Hepatocyte (in vitro differentiated cells): Measurements from ENCODE around the gene SAP130. TPM values are rescaled to one million over a fixed set of nuclear protein-coding genes. Genes with fewer than 3 reads are reported as not detected.

Experiments
- DNase-seq: peaks from one replicate; pipeline ENCODE4 v3.0.0-alpha.2; 2016; ENCODE audit warnings: low spot score
- H2AFZ ChIP-seq: fragments of 200-600 bp; sonication (generic); 2 replicates; pipeline ENCODE4 v1.6.0; 2016; ENCODE audit warnings: antibody characterized with exemption, mild to moderate bottlenecking
- H3K27ac ChIP-seq: fragments of 200-600 bp; sonication (generic); 2 replicates; pipeline ENCODE4 v1.5.1; 2016; ENCODE audit warnings: mild to moderate bottlenecking
- H3K27me3 ChIP-seq: fragments of 200-600 bp; sonication (generic); 2 replicates; pipeline ENCODE4 v1.6.1; 2016
- H3K36me3 ChIP-seq: fragments of 200-600 bp; sonication (generic); replicated peaks from 2 replicates; pipeline ENCODE4 v1.5.1; 2016; ENCODE audit warnings: low read depth; ENCODE audit not compliant: insufficient read depth
- H3K4me1 ChIP-seq: fragments of 200-600 bp; sonication (generic); 2 replicates; pipeline ENCODE4 v1.5.1; 2016; ENCODE audit warnings: mild to moderate bottlenecking, moderate library complexity; ENCODE audit not compliant: insufficient read depth
- H3K4me2 ChIP-seq: fragments of 200-600 bp; sonication (generic); 2 replicates; pipeline ENCODE4 v1.6.0; 2016
- H3K4me3 ChIP-seq: fragments of 200-600 bp; sonication (generic); 2 replicates; pipeline ENCODE4 v1.5.1; 2016; ENCODE audit warnings: mild to moderate bottlenecking
- H3K79me2 ChIP-seq: fragments of 200-600 bp; sonication (generic); 2 replicates; pipeline ENCODE4 v1.6.0; 2017; ENCODE audit warnings: mild to moderate bottlenecking
- H3K9me2 ChIP-seq: fragments of 200-600 bp; sonication (generic); replicated peaks from 2 replicates; pipeline ENCODE4 v1.6.0; 2017; ENCODE audit warnings: mild to moderate bottlenecking; ENCODE audit not compliant: insufficient read depth
- H3K9me3 ChIP-seq: fragments of 200-600 bp; sonication (generic); 2 replicates; pipeline ENCODE4 v1.5.1; 2016; ENCODE audit warnings: low read depth, mild to moderate bottlenecking
- H4K20me1 ChIP-seq: fragments of 200-600 bp; sonication (generic); 2 replicates; pipeline ENCODE4 v1.6.0; 2016; ENCODE audit warnings: mild to moderate bottlenecking; ENCODE audit not compliant: insufficient read depth, poor library complexity, severe bottlenecking
- EZH2 ChIP-seq: fragments of 200-600 bp; sonication (generic); IDR thresholded peaks from 2 replicates; pipeline ENCODE4 v1.6.1; 2016; ENCODE audit warnings: antibody characterized with exemption, mild to moderate bottlenecking, borderline replicate concordance
- EZH2phosphoT487 ChIP-seq: fragments of 200-600 bp; sonication (generic); IDR thresholded peaks from one replicate; pipeline ENCODE4 v1.6.1; 2018; ENCODE audit warnings: antibody characterized with exemption, mild to moderate bottlenecking, low read depth, moderate library complexity; ENCODE audit not compliant: unreplicated experiment, severe bottlenecking
- WGBS: methylation state at CpG from one replicate; pipeline ENCODE4 v1.1.6; 2016; ENCODE audit warnings: low lambda C conversion rate; ENCODE audit errors: missing lambda C conversion rate; 5-methylcytosine and 5-hydroxymethylcytosine counted together
- polyA plus RNA-seq: library from polyadenylated mRNA; unstranded; fragments of >200 nt; fragmentation: Nextera tagmentation; extraction: Ambion mirVana; gene quantifications from 2 replicates; pipeline ENCODE4 v1.2.1, GENCODE V29; 2016
- total RNA-seq: library from RNA; depleted of rRNA; stranded (reverse); fragments of >200 nt; gene quantifications from 2 replicates; pipeline ENCODE4 v1.2.3, GENCODE V29; 2014
- TF ChIP-seq, protein P1 (sequence below): fragments of 200-600 bp; sonication (generic); IDR thresholded peaks from 2 replicates; pipeline ENCODE4 v1.5.1; 2016; ENCODE audit warnings: antibody characterized with exemption, mild to moderate bottlenecking; ENCODE audit not compliant: poor library complexity

The SAP130 gene
- total and polyA plus RNA-seq, 2 experiments from 2014 or later, result 12.6 to 12.7 TPM

DNA sequence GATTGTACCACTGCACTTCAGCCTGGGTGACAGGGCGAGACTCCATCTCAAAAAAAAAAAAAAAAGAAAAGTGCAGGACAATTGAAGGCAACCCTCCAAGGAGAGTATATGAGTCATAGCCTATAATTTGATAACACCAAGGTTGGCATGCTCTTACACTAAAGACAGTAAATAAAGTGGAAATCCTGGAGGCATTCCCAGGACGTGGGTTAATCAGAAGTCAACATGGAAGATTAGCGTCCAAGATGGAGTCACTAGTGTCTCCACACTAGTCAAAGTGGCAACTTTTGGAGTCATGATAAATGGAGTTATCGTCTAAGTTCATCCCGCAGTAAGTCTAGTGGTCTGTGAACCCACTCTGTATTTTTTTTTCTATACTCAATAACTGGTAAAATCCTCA, 41.9 kb upstream of the SAP130 start:
- no peaks in the 10 kb centered on the region for H3K36me3 ChIP-seq
- H3K27ac ChIP-seq, result no peak overlapping the region
- WGBS, result 86% methylated on average over 5 of the region's 5 CpGs
- H3K79me2 ChIP-seq, result no peaks in the 10 kb centered on the region
- no peaks in the 10 kb centered on the region for H3K4me1 ChIP-seq
- H3K4me2 ChIP-seq, result no peak overlapping the region
- no peak overlapping the region for H3K4me3 ChIP-seq
- H3K27me3 ChIP-seq, result no peaks in the 10 kb centered on the region
- DNase-seq, result no peak
- H3K9me3 ChIP-seq, result no peaks in the 10 kb centered on the region
- H3K9me2 ChIP-seq, result no peaks in the 10 kb centered on the region
- TF ChIP-seq EZH2 (no peak), EZH2phosphoT487 (no peak)
- TF ChIP-seq, protein P1, sequence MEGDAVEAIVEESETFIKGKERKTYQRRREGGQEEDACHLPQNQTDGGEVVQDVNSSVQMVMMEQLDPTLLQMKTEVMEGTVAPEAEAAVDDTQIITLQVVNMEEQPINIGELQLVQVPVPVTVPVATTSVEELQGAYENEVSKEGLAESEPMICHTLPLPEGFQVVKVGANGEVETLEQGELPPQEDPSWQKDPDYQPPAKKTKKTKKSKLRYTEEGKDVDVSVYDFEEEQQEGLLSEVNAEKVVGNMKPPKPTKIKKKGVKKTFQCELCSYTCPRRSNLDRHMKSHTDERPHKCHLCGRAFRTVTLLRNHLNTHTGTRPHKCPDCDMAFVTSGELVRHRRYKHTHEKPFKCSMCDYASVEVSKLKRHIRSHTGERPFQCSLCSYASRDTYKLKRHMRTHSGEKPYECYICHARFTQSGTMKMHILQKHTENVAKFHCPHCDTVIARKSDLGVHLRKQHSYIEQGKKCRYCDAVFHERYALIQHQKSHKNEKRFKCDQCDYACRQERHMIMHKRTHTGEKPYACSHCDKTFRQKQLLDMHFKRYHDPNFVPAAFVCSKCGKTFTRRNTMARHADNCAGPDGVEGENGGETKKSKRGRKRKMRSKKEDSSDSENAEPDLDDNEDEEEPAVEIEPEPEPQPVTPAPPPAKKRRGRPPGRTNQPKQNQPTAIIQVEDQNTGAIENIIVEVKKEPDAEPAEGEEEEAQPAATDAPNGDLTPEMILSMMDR, result no peak
- H4K20me1 ChIP-seq, result no peaks in the 10 kb centered on the region
- no peak overlapping the region for H2AFZ ChIP-seq

DNA sequence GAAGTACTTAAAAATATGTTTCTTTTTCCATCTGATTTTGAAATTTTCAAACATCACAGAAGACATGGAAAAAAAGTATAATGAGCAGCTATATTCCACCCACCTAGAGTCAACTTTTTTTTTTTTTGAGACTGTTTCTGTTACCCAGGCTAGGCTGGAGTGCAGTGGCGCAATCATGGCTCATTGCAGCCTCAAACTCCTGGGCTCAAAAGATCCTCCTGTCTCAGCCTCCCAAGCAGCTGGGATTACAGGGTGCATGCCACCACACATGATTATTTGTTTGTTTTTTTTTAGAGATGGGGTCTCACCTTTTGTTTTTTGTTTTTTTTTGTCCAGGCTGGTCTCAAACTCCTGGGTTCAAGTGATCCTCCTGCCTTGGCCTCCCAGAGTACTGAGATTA, 36.5 kb upstream of the SAP130 start:
- Histone ChIP-seq H3K9me2 (no peaks in the 10 kb centered on the region), H3K36me3 (no peaks in the 10 kb centered on the region), H4K20me1 (no peaks in the 10 kb centered on the region), H3K27me3 (no peaks in the 10 kb centered on the region), H3K9me3 (no peaks in the 10 kb centered on the region), H3K4me2 (no peak overlapping the region), H3K79me2 (no peaks in the 10 kb centered on the region), H2AFZ (no peak overlapping the region), H3K4me1 (no peaks in the 10 kb centered on the region), H3K27ac (no peak overlapping the region), H3K4me3 (no peak overlapping the region)
- WGBS, result 100% methylated on average over 1 of the region's 1 CpG
- TF ChIP-seq, protein P1, result no peak
- DNase-seq, result no peak

DNA sequence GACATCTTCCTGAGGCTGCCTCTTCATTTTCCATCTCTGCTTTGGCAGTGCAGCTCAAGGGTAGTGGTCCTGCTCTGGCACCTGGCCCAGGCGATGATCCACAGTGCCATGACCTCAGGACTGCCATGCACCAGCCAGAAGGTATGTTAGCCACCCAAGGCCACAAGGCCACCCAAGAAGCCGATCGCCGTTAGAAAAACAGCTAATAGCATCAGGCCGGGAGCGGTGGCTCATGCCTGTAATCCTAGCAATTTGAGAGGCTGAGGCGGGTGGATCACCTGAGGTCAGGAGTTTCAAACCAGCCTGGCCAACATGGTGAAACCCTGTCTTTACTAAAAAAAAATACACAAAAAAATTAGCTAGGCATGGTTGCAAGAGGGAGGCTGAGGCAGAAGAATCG, 34.7 kb upstream of the SAP130 start:
- no peaks in the 10 kb centered on the region for H3K4me1 ChIP-seq
- 90% methylated on average over 8 of the region's 8 CpGs for WGBS
- no peak overlapping the region for H2AFZ ChIP-seq
- no peak overlapping the region for H3K4me2 ChIP-seq
- no peak for DNase-seq
- H4K20me1 ChIP-seq, result no peaks in the 10 kb centered on the region
- no peaks in the 10 kb centered on the region for H3K79me2 ChIP-seq
- no peaks in the 10 kb centered on the region for H3K27me3 ChIP-seq
- no peak overlapping the region for H3K27ac ChIP-seq
- no peaks in the 10 kb centered on the region for H3K9me2 ChIP-seq
- no peaks in the 10 kb centered on the region for H3K36me3 ChIP-seq
- no peaks in the 10 kb centered on the region for H3K9me3 ChIP-seq
- TF ChIP-seq, protein P1, result no peak
- TF ChIP-seq EZH2phosphoT487, result no peak
- TF ChIP-seq EZH2, result no peak
- no peak overlapping the region for H3K4me3 ChIP-seq

DNA sequence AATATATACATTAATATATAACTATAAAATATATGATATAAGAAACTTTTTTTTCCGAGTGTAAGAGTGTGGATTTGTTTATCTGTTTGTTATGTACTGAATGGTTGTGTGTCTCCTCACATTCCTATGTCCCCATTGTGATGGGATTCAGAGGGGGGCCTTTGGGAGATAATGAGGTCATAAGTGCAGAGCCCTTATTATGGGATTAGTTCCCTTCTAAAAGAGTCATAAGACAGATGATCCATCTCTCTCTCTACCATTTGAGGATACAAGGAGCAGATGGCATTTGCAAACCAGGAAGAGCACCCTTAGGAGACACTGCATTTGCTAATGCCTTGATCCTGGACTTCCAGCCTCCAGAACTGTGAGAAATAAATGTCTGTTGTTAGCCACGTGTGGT, 30.3 kb upstream of the SAP130 start:
- Histone ChIP-seq H2AFZ (no peak overlapping the region), H3K4me2 (no peak overlapping the region), H3K9me3 (no peaks in the 10 kb centered on the region), H3K79me2 (no peaks in the 10 kb centered on the region), H3K4me3 (no peak overlapping the region), H3K27ac (no peak overlapping the region), H3K36me3 (no peaks in the 10 kb centered on the region), H4K20me1 (no peaks in the 10 kb centered on the region), H3K27me3 (no peaks in the 10 kb centered on the region), H3K4me1 (no peaks in the 10 kb centered on the region), H3K9me2 (no peaks in the 10 kb centered on the region)
- 67% methylated on average over 2 of the region's 2 CpGs for WGBS
- TF ChIP-seq EZH2, result no peak
- TF ChIP-seq EZH2phosphoT487, result no peak
- TF ChIP-seq, protein P1, result no peak
- DNase-seq, result no peak
